ENCODE measurements around the gene TNFRSF1A. TPM values are rescaled to one million over a fixed set of nuclear protein-coding genes. Genes with fewer than 3 reads are reported as not detected.

TNFRSF1A gene
- total RNA-seq, 1 donor from 2014 or later = 127 TPM

DNA sequence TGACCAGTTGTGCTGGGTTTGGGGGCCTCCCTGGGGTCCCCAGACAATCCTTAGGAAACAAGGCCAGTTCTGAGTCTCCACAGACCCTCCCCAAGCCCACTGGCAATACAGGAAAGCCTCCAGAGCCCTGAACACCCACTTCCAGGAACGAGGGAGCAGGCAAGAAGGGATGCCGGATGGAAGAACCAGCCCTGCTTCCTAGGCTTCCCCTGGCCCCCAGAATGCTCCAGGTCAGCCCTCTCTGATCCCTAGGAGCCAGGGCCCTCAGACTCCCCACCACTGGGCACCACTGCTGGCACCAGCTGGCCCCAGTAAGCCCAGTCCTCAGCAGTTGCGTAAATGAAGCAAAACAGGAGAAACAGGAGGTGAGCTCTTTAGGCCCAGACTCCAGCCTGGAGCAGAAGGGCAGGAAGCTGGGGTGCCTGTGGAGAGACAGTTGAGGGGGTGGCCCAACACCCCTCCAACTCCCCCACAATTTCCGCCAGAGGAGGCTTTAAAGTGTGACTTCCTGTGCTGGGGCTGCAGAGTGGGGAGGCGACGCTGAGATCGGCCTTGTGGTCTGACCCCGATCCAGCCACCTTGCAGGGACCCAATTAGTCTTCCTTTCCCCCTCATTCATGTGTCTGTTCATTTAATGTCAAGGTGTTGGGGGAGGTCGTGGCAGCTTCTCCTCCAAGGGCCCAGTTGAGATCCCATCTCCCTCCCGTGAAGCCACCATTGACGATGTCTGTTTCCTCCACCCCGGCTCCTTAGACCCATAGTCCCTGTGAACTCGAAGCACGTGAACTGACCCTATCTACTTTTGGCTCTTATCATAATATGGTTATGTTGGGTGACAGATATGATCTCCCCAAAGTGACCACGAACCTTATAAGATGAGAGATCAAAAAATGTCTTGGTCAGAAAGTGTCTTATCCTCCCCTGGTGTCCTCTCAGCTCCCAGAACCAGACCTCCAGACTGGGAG is 4.7 kb downstream of the TNFRSF1A start:
- Mint-ChIP-seq H3K27ac (ENCODE audit: unreplicated experiment) (no peak overlapping the region), H3K36me3 (ENCODE audit: low read depth) (peaks cover 19% of the 10 kb centered on the region), H3K9me3 (ENCODE audit: low read depth) (no peaks in the 10 kb centered on the region), H3K27me3 (ENCODE audit: low read depth) (no peaks in the 10 kb centered on the region), H3K4me3 (ENCODE audit: unreplicated experiment) (no peak overlapping the region), H3K4me1 (ENCODE audit: low read depth) (peaks cover 4% of the 10 kb centered on the region)
- TF ChIP-seq, protein P1, sequence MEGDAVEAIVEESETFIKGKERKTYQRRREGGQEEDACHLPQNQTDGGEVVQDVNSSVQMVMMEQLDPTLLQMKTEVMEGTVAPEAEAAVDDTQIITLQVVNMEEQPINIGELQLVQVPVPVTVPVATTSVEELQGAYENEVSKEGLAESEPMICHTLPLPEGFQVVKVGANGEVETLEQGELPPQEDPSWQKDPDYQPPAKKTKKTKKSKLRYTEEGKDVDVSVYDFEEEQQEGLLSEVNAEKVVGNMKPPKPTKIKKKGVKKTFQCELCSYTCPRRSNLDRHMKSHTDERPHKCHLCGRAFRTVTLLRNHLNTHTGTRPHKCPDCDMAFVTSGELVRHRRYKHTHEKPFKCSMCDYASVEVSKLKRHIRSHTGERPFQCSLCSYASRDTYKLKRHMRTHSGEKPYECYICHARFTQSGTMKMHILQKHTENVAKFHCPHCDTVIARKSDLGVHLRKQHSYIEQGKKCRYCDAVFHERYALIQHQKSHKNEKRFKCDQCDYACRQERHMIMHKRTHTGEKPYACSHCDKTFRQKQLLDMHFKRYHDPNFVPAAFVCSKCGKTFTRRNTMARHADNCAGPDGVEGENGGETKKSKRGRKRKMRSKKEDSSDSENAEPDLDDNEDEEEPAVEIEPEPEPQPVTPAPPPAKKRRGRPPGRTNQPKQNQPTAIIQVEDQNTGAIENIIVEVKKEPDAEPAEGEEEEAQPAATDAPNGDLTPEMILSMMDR (IDR thresholded peaks at IDR 0.05) = no peak
- DNase-seq (ENCODE audit: low spot score) = peak; percentile 67

DNA sequence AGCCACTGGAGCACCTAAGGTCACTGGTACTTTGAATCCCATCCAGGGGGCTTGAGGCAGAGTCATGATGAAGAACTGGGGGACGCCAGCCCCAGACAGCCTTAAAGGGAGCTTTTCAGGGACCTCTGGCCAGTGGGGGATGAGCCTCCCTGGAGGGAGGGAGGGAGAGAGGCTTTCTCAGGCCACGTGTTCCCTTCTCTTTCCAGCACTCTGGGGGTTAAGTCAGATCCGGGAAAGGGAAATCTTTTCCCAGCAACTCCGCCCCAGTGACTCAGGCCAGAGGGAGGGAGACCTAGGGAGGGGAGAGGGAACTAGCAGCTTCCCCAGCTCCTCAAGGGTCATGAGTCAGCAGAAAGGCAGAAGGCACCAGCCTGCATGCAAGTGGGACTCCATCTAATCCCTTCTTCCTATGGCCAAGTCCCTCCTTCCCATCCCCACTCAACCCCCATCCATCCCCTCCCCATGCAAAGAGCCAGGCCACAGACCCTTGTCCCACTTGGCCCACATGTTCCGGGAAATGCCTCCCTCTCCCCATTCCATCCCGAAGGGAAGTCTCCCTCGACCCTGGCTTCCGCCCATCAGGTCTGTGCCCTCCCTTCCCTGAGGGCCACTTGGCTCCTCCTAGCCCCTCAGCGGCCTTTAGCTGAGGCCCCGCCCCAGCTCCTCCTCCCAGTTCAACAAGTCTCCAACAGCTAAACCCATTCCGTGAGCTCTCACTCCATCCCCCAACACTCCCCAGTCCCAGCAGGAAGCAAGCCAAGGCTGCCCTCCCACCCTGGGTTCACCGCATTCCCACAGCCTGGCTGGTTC is 5.6 kb downstream of the TNFRSF1A start:
- no peak overlapping the region for H3K4me3 Mint-ChIP-seq (ENCODE audit: unreplicated experiment)
- H3K27me3 Mint-ChIP-seq (ENCODE audit: low read depth) = no peaks in the 10 kb centered on the region
- peaks cover 20% of the 10 kb centered on the region for H3K36me3 Mint-ChIP-seq (ENCODE audit: low read depth)
- H3K27ac Mint-ChIP-seq (ENCODE audit: unreplicated experiment) = no peak overlapping the region
- peak; percentile 96 for DNase-seq (ENCODE audit: low spot score)
- H3K4me1 Mint-ChIP-seq (ENCODE audit: low read depth) = peaks cover 3% of the 10 kb centered on the region
- TF ChIP-seq, protein P1 (IDR thresholded peaks at IDR 0.05) = no peak
- H3K9me3 Mint-ChIP-seq (ENCODE audit: low read depth) = no peaks in the 10 kb centered on the region

DNA sequence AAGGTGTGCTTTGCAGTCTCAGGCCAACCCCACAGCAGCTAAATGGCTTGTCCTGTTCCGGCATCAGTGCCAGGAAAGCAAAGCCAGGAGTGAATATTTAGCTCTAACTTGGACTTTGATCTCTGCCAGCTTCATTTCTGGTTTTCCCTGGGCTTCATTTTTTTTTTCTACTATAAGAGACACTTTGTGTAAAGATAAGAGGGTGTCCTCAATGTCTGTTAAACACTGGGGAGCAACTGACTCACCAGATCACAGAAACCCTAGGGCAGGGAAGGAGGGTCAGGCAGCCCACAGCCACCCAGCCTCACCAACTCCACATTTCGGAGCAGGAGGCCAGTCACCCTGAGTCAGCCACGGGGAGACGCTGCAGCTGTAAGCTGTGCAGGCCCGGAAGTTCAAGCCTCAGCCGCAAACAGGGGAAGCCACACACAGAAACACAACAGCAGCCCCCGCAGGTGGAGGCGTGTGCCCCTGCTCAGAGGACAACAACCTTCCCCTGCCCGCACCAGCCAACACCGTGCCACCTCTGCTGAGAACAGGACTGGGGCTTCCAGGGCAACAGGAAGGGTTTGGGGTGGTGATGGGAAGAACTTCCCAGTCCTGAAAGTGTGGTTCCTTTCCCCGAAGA is 6.3 kb downstream of the TNFRSF1A start:
- H3K4me3 Mint-ChIP-seq (ENCODE audit: unreplicated experiment) = no peak overlapping the region
- TF ChIP-seq, protein P1 (IDR thresholded peaks at IDR 0.05) = peak; percentile 77
- DNase-seq (ENCODE audit: low spot score) = peak; percentile 92

DNA sequence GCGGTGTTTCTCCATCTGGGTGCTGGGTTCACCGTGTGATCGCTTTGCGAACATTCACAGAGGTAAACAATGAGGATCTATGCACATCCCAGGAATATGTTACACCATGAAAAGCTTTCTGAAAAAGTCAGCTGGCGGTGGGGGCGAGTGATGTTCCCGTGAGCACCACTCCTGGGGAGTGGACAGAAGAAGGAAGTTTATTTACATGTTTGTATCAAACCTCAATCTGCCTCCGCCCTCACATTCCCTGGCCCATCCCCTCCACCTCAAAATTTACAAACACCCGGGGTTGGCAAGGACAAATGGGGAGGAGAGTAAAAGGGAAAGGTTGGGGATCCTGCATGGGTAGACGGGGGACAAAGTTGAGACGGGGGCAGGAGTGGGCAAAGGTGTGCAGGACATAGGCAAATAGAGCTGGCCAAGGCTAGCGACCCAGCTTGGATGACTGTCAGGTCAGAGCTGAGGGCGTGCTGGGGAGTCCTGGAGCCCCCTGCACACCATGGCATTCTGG is 6.9 kb downstream of the TNFRSF1A start:
- TF ChIP-seq, protein P1 (IDR thresholded peaks at IDR 0.05) = no peak
- no peak overlapping the region for H3K27ac Mint-ChIP-seq (ENCODE audit: unreplicated experiment)
- peak; percentile 74 for DNase-seq (ENCODE audit: low spot score)
- peaks cover 4% of the 10 kb centered on the region for H3K4me1 Mint-ChIP-seq (ENCODE audit: low read depth)
- H3K36me3 Mint-ChIP-seq (ENCODE audit: low read depth) = peaks cover 26% of the 10 kb centered on the region
- H3K27me3 Mint-ChIP-seq (ENCODE audit: low read depth) = no peaks in the 10 kb centered on the region
- H3K4me3 Mint-ChIP-seq (ENCODE audit: unreplicated experiment) = no peak overlapping the region
- no peaks in the 10 kb centered on the region for H3K9me3 Mint-ChIP-seq (ENCODE audit: low read depth)

More for the DNA sequence above, 6.3 kb downstream of the TNFRSF1A start:
- H3K4me1 Mint-ChIP-seq (ENCODE audit: low read depth) = peaks cover 4% of the 10 kb centered on the region
- no peaks in the 10 kb centered on the region for H3K27me3 Mint-ChIP-seq (ENCODE audit: low read depth)
- no peak overlapping the region for H3K27ac Mint-ChIP-seq (ENCODE audit: unreplicated experiment)
- H3K36me3 Mint-ChIP-seq (ENCODE audit: low read depth) = peaks cover 22% of the 10 kb centered on the region
- H3K9me3 Mint-ChIP-seq (ENCODE audit: low read depth) = no peaks in the 10 kb centered on the region
